ENCODE measurements around the gene SQSTM1. TPM values are rescaled to one million over a fixed set of nuclear protein-coding genes. Genes with fewer than 3 reads are reported as not detected.

Gene SQSTM1
- total RNA-seq, 1 experiment from 2014 or later: 341 TPM

DNA sequence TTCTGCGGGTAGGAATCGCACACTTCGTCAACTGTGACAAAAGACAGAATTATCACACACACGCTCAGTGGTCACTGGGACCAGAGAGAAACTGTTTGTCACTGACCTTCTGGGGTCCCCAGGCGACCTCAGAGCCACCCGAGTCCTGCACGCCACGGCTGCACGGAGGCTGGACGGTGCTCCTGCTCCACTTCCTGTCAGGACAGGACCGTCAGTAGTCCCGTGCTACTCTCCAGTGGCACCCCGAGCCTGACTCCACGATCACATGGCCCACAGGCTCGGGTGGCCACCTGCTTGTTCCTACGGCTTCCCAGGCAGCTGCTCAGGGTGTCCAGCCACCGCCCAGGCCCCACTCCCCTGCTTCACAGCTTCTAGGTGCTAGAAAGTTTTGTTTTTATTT is 20.1 kb downstream of the SQSTM1 start:
- ATAC-seq (no peak), DNase-seq (no peak)
- H3K9ac ChIP-seq (ENCODE audit: low read length): no peak overlapping the region
- ChIA-PET POLR2A (ENCODE audit: unreplicated experiment) (interaction anchor here (0.6 kb wide), 1 partner anchor 42 kb away, joined by 3 read pairs; no protein-coding TSS in a partner anchor), CTCF (no interaction called here)
- intact Hi-C loops (cut with micrococcal nuclease): no loop called here
- no peaks in the 10 kb centered on the region for H3K9me3 ChIP-seq (ENCODE audit: low read length)
- H3K79me2 ChIP-seq (ENCODE audit: low read length): no peaks in the 10 kb centered on the region
- no peaks in the 10 kb centered on the region for H3K4me1 ChIP-seq (ENCODE audit: insufficient read depth, low read length)
- H3K27me3 ChIP-seq (ENCODE audit: low read length): no peaks in the 10 kb centered on the region
- no peak overlapping the region for H3K4me2 ChIP-seq (ENCODE audit: low read length)
- H3K9me2 ChIP-seq (replicated peaks; ENCODE audit: low read length): no peaks in the 10 kb centered on the region
- H2AFZ ChIP-seq (ENCODE audit: low read length): no peak overlapping the region
- no peaks in the 10 kb centered on the region for H4K20me1 ChIP-seq (ENCODE audit: low read length)
- no peak for TF ChIP-seq EZH2phosphoT487 (IDR thresholded peaks at IDR 0.05; ENCODE audit: borderline replicate concordance, low read length)
- no peak for TF ChIP-seq EZH2 (IDR thresholded peaks at IDR 0.05; ENCODE audit: low read length, unreplicated experiment)
- TF ChIP-seq, protein P1, sequence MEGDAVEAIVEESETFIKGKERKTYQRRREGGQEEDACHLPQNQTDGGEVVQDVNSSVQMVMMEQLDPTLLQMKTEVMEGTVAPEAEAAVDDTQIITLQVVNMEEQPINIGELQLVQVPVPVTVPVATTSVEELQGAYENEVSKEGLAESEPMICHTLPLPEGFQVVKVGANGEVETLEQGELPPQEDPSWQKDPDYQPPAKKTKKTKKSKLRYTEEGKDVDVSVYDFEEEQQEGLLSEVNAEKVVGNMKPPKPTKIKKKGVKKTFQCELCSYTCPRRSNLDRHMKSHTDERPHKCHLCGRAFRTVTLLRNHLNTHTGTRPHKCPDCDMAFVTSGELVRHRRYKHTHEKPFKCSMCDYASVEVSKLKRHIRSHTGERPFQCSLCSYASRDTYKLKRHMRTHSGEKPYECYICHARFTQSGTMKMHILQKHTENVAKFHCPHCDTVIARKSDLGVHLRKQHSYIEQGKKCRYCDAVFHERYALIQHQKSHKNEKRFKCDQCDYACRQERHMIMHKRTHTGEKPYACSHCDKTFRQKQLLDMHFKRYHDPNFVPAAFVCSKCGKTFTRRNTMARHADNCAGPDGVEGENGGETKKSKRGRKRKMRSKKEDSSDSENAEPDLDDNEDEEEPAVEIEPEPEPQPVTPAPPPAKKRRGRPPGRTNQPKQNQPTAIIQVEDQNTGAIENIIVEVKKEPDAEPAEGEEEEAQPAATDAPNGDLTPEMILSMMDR (conservative IDR thresholded peaks at IDR 0.05; ENCODE audit: low read depth, low read length): no peak
- H3K27ac ChIP-seq (ENCODE audit: low read length): no peak overlapping the region
- peaks cover 16% of the 10 kb centered on the region for H3K36me3 ChIP-seq (ENCODE audit: low read depth, low read length)
- H3F3A ChIP-seq (ENCODE audit: low read length, unreplicated experiment): peaks cover 6% of the 10 kb centered on the region
- H3K4me3 ChIP-seq (ENCODE audit: low read length): no peak overlapping the region
- BruUV-seq (replicated peaks): no TSS peak

DNA sequence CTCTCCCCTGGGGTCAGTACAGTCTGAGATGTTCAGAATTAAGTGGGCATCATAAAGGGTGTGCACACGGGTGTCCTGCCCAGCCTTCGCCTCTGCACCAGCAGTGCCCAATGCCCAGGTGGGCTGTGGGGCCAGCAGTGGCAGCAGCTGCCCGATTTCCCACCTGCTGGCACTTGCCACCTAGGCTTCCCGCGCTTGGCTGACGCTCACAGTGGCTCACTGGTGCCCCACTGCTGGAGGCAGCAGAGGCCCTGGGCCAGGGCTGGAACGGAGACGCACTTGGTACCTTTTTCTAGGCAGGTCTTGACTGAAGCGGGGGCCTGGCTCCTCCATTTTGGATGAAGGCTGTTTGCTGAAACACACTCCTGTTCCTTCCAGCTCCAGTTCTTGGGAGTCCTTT is 20.9 kb downstream of the SQSTM1 start:
- Histone ChIP-seq H3K4me2 (ENCODE audit: low read length) (no peak overlapping the region), H3K9me2 (replicated peaks; ENCODE audit: low read length) (no peaks in the 10 kb centered on the region), H4K20me1 (ENCODE audit: low read length) (no peaks in the 10 kb centered on the region), H3K27me3 (ENCODE audit: low read length) (no peaks in the 10 kb centered on the region), H3K9ac (ENCODE audit: low read length) (no peak overlapping the region), H2AFZ (ENCODE audit: low read length) (no peak overlapping the region), H3K27ac (ENCODE audit: low read length) (no peak overlapping the region), H3K4me3 (ENCODE audit: low read length) (no peak overlapping the region), H3K9me3 (ENCODE audit: low read length) (no peaks in the 10 kb centered on the region), H3K79me2 (ENCODE audit: low read length) (no peaks in the 10 kb centered on the region), H3K36me3 (ENCODE audit: low read depth, low read length) (peaks cover 8% of the 10 kb centered on the region; the same call in 1 of the 2 replicates), H3F3A (ENCODE audit: low read length, unreplicated experiment) (no peaks in the 10 kb centered on the region), H3K4me1 (ENCODE audit: insufficient read depth, low read length) (no peaks in the 10 kb centered on the region)
- intact Hi-C loops (cut with micrococcal nuclease): no loop called here
- CTCF ChIA-PET: no interaction called here
- ATAC-seq (no peak), DNase-seq (no peak)
- POLR2A ChIA-PET (ENCODE audit: unreplicated experiment): no interaction called here
- no TSS peak for BruUV-seq (replicated peaks)
- TF ChIP-seq, protein P1 (conservative IDR thresholded peaks at IDR 0.05; ENCODE audit: low read depth, low read length): no peak
- no peak for TF ChIP-seq EZH2phosphoT487 (IDR thresholded peaks at IDR 0.05; ENCODE audit: borderline replicate concordance, low read length)
- no peak for TF ChIP-seq EZH2 (IDR thresholded peaks at IDR 0.05; ENCODE audit: low read length, unreplicated experiment)

DNA sequence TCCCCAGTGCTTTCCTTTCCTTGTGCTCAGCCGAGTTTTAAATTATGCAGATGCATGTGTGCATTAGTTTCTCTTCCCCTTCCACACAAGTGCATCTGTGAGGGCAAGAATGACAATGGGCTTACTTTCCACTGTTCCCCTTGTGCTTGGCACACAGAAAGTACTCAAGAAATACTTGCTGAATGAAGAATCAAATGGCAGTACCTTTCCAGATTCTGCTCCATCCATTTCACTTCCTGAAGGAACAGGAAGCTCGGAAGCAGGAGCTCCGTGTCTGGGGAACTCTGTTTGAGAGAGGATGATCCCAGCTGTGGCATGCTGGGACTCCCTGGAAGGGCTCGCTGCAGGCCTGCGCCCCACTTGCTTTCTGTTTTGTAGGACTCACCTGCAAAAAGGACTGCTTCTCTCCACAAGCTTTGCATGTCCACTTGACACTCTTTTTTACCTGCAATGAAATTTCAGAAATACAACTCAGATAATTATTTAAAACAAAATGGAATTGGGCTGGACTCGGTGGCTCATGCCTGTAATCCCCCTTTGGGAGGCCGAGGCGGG is 32.4 kb downstream of the SQSTM1 start:
- ChIA-PET POLR2A (ENCODE audit: unreplicated experiment) (no interaction called here), CTCF (no interaction called here)
- no TSS peak for BruUV-seq (replicated peaks)
- no peak overlapping the region for H3K4me2 ChIP-seq (ENCODE audit: low read length)
- TF ChIP-seq EZH2 (IDR thresholded peaks at IDR 0.05; ENCODE audit: low read length, unreplicated experiment) (no peak), EZH2phosphoT487 (IDR thresholded peaks at IDR 0.05; ENCODE audit: borderline replicate concordance, low read length) (no peak)
- TF ChIP-seq, protein P1 (conservative IDR thresholded peaks at IDR 0.05; ENCODE audit: low read depth, low read length): no peak
- intact Hi-C loops (cut with micrococcal nuclease): no loop called here
- no peak overlapping the region for H3K4me3 ChIP-seq (ENCODE audit: low read length)
- ATAC-seq (no peak), DNase-seq (no peak)
- H4K20me1 ChIP-seq (ENCODE audit: low read length): no peaks in the 10 kb centered on the region
- no peaks in the 10 kb centered on the region for H3K36me3 ChIP-seq (ENCODE audit: low read depth, low read length)
- H3K27me3 ChIP-seq (ENCODE audit: low read length): no peaks in the 10 kb centered on the region
- no peak overlapping the region for H3K27ac ChIP-seq (ENCODE audit: low read length)
- no peak overlapping the region for H2AFZ ChIP-seq (ENCODE audit: low read length)
- peaks cover 27% of the 10 kb centered on the region for H3K79me2 ChIP-seq (ENCODE audit: low read length)
- no peak overlapping the region for H3K9ac ChIP-seq (ENCODE audit: low read length)
- H3F3A ChIP-seq (ENCODE audit: low read length, unreplicated experiment): no peaks in the 10 kb centered on the region
- H3K9me3 ChIP-seq (ENCODE audit: low read length): no peaks in the 10 kb centered on the region
- no peaks in the 10 kb centered on the region for H3K4me1 ChIP-seq (ENCODE audit: insufficient read depth, low read length)
- H3K9me2 ChIP-seq (replicated peaks; ENCODE audit: low read length): no peaks in the 10 kb centered on the region

Measured in PC-3 (cell line).